VCaP (cell line): ENCODE data around the gene GPN2.

Experiments
- H3K27ac ChIP-seq: fragments of 450-650 bp; 2 replicates; pipeline ENCODE4 v1.5.1; 2017
- CTCF ChIP-seq: fragments of 450-650 bp; conservative IDR thresholded peaks from 2 replicates; pipeline ENCODE4 v1.5.1; 2017; ENCODE audit warnings: mild to moderate bottlenecking, moderate library complexity

The GPN2 gene

GRCh38 chr1:26826261-26827105, 63.6 kb downstream of the GPN2 start, which contains the start of gene ZDHHC18:
ZDHHC18 (plus strand) TSS chr1:26826688; CDS start chr1:26826805, 117 bp downstream.
- H3K27ac ChIP-seq, result peak within 1 kb of the TSS; percentile 85
- TF ChIP-seq CTCF, result peak; percentile 86
